ENCODE data around the gene GUCA2A. TPM values are rescaled to one million over a fixed set of nuclear protein-coding genes. Genes with fewer than 3 reads are reported as not detected.

The GUCA2A gene
- total RNA-seq, 2 donors from 2014 or later = 195 to 959 TPM

DNA sequence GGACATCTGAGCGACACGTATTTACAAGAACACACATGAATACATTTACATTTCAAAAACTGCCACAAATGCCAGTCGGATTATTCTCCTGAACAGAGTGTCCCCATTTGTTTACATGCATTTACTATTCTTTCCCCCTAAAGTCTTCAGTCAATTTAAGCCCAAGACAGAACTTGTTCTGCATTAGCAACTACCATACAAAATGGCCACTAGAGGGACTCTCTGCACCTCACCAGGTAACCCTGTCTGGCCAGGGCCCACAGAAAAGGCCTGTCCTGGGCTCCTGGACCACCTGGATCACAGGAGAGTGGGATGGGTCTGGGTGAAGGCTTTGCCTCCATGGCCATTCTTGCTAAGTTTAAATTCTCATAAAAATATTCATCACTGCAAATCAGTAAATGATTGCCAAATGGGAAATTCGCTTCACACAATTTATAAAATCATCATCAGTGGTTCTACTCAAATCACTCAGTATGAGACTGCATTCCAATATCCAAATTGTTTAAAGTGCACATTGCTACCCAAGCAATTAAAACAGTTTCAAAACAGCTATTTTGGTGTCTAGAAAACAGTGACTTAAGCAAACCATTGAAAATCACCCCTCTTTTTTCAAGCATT is 12.5 kb upstream of the GUCA2A start:
- TF ChIP-seq, protein P1, sequence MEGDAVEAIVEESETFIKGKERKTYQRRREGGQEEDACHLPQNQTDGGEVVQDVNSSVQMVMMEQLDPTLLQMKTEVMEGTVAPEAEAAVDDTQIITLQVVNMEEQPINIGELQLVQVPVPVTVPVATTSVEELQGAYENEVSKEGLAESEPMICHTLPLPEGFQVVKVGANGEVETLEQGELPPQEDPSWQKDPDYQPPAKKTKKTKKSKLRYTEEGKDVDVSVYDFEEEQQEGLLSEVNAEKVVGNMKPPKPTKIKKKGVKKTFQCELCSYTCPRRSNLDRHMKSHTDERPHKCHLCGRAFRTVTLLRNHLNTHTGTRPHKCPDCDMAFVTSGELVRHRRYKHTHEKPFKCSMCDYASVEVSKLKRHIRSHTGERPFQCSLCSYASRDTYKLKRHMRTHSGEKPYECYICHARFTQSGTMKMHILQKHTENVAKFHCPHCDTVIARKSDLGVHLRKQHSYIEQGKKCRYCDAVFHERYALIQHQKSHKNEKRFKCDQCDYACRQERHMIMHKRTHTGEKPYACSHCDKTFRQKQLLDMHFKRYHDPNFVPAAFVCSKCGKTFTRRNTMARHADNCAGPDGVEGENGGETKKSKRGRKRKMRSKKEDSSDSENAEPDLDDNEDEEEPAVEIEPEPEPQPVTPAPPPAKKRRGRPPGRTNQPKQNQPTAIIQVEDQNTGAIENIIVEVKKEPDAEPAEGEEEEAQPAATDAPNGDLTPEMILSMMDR (IDR thresholded peaks at IDR 0.05) = peak; percentile 66
- no peaks in the 10 kb centered on the region for H3K27me3 ChIP-seq
- no peak for DNase-seq
- H3K9me3 ChIP-seq = no peaks in the 10 kb centered on the region
- H3K9ac ChIP-seq (ENCODE audit: low read depth in 2 of 2, low read length in 2 of 2) = no peak overlapping the region
- intact Hi-C loops (cut with DNase I) = no loop called here
- peaks cover 8% of the 10 kb centered on the region for H3K4me1 ChIP-seq
- H3K36me3 ChIP-seq = no peaks in the 10 kb centered on the region
- H3K27ac ChIP-seq = no peak overlapping the region
- H3K4me3 ChIP-seq = no peak overlapping the region

DNA sequence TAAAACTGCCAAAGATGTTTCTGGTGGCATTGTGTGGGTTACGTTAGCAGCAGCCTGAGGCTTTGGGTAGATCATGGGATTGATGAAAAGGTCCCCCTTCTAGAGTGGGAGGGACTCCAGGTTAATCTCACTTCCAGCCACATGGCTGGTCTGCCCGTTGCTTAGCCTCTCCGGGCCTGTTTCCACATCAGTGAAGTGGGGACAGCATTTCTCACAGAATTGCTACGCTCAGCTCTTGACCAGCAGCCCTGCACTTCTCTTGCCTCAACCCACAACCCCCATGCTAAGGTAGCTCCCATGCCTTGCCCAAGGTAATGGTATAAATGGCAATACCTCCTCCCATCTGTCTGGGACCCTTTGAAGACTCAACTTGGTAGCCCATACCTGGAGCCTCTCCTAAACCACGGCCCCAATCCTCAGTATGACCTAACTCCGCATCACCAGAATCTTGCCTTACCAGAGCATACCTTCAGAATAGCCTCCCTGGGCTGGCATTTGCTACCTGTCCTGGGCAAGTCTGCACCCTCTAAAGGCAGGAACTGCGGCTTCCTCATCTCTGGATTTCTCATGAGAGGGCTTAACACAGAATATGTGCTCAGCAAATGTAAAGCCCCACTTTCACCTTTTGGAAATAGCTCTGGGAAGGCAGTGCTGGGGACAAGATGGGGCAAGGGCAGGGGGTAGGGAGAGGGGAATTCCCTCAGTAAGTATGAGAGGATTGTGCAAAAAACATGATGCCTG is 10.9 kb upstream of the GUCA2A start:
- H3K4me1 ChIP-seq = peaks cover 15% of the 10 kb centered on the region
- no peak for DNase-seq
- H3K27ac ChIP-seq = no peak overlapping the region
- H3K4me3 ChIP-seq = no peak overlapping the region
- H3K9me3 ChIP-seq = no peaks in the 10 kb centered on the region
- TF ChIP-seq, protein P1 (IDR thresholded peaks at IDR 0.05) = no peak
- H3K27me3 ChIP-seq = no peaks in the 10 kb centered on the region
- intact Hi-C loops (cut with DNase I) = no loop called here
- H3K36me3 ChIP-seq = no peaks in the 10 kb centered on the region
- H3K9ac ChIP-seq (ENCODE audit: low read depth in 2 of 2, low read length in 2 of 2) = no peak overlapping the region

DNA sequence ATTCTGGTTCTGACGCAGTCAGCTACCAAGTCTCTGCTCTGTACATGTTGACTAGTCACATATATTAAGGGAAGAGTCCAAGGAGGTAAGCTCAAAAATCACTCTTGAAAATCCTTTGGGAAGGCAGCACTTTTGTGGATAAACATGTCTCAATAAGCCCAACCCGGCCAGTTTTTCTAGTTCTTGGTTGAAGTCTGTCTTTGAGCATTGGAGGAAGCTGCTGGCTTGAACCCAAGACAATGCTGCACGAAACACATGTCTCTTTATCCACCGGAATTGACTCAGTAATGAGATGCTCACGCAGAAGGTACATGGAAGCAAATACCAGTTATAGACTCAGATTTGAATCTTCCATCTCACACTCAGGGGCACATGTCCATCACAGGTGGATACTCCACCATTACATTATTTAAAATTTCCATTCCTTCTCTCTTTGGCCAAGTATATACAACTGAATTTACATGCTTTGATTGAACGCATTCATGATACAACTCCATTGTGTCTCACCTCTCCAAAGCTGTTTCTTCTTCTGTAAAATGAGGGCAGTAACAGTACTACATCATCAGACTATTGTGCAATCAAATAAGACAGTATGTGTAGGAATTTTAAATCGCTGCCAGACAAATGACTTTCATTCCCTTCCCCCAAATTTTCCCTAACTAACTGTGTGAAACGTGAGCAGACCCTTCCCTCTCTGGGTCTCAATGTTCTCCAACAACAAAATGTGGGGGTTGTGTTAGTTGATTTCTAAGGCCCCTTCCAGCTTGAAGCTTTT is 9.6 kb upstream of the GUCA2A start:
- TF ChIP-seq, protein P1 (IDR thresholded peaks at IDR 0.05) = no peak
- no peak overlapping the region for H3K9ac ChIP-seq (ENCODE audit: low read depth in 2 of 2, low read length in 2 of 2)
- H3K27me3 ChIP-seq = no peaks in the 10 kb centered on the region
- intact Hi-C loops (cut with DNase I) = no loop called here
- no peak overlapping the region for H3K4me3 ChIP-seq
- H3K36me3 ChIP-seq = no peaks in the 10 kb centered on the region
- peaks cover 15% of the 10 kb centered on the region for H3K4me1 ChIP-seq
- no peak for DNase-seq
- no peaks in the 10 kb centered on the region for H3K9me3 ChIP-seq
- H3K27ac ChIP-seq = no peak overlapping the region

DNA sequence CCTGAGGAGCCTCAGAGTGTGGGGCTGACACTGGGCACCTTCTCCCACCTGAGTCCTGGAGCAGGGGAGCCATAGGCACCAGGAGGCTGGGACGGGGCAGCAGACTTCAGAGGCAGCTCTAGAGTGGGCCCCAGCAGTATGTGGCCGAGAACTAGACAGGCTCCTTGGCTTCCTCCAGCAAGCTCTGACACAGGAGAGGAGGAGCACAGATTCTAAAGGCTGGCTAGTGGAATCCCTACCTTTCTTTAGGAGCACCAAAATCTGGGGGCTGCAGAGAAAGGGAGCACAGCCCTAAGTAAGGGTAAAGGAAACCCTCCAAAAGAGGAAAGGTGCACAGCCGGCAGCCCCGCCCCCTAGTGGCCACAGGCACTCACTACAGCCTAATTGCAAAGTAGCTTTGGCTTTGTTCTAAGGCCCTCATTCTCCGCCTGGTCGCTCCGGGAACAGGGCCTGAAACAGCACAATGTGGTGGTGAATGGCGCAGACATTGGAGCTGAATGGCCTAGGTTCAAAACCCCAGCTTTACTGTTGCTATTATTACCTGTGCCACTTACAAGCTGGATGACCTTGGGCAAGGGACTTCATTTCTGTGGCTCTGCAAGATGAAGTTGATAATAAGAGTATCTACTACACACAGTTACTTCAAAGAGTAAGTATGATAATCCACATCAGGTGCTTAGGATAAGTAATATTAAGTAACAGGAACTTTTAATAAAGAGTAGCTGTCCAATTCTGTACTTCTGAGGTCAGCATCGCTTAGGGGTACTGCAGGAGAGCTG is 8.8 kb upstream of the GUCA2A start:
- no peaks in the 10 kb centered on the region for H3K9me3 ChIP-seq
- TF ChIP-seq, protein P1 (IDR thresholded peaks at IDR 0.05) = peak; percentile 95
- peak overlapping the region; percentile 38 to 46 for H3K9ac ChIP-seq (ENCODE audit: low read depth in 2 of 2, low read length in 2 of 2)
- no peaks in the 10 kb centered on the region for H3K36me3 ChIP-seq
- H3K4me1 ChIP-seq = peaks cover 15% of the 10 kb centered on the region
- peak; percentile 69 for DNase-seq
- no peak overlapping the region for H3K4me3 ChIP-seq
- no peaks in the 10 kb centered on the region for H3K27me3 ChIP-seq
- intact Hi-C loops (cut with DNase I) = no loop called here
- H3K27ac ChIP-seq = peak overlapping the region; percentile 64
